DMS53 (cell line): ENCODE results near the gene KATNB1.
"Not testable (repeated sequence)": the region's sequence is repeated elsewhere in the genome, so short reads cannot be mapped to it uniquely, and the experiment has no call there.

Source experiments
- DNase-seq: peaks from one replicate; lab custom pipeline; 2025; lab: John Stamatoyannopoulos, UW

Gene KATNB1

DNA sequence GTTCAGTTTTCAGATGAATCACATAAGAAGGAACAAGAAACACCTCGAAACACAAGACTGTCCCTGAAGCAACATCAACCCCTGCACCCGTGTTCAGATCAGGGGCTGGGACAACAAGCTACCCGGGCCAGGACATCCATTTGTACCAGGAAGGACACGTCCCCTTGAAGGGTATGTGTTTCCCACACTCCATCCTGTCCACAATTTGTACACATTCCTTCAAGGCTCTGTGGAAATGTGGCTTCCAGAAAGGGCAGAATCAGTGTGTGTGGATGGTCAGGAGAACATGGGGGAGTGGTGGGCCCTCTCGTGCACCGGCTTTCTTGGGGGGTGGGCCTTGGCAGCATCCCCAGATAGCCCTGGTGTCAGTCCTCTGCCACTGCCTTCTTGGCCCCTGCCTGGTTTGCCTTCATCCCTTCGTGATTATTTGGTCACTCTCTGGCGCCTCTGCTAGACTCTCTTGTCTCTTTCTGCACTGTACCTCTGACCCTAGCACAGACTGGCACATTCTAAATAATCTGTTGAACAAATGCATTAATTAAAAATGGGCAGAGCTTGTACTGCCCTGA, 56.4 kb downstream of the KATNB1 start:
- no peak for DNase-seq

DNA sequence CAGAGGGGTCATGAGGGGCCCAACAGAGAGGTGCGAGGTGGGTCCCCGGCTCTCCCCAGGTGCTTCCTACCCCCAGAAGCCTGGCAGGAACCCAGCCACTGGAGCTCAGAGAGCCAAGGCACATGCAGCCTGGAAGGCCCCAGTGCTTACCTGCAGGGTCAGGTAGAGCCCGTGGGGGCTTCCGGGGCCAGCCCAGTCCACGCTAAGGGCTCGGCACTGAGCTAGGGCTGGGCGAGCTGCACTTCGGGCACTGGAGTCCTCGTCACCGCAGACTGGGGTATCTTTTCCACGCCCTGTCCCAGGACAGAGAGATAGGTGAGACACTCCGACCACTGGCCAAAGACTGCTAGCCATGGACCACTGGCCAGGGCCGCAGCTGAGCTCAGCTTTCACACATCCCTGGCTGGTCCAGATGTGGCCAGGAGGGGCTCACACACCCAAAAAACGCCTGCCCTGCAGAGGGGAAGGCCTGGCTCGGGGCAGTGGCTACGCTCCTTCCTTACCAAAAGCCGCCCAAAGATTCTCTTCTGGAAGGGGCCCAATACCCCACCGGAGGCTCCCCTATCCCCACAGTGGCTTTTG, 59.4 kb downstream of the KATNB1 start:
- no peak for DNase-seq

- peak; percentile 65 for DNase-seq
These were observed 59.9 kb downstream of the KATNB1 start for GRCh38 chr16:57795431-57795878.

GRCh38 chr16:57796014-57796413, 60.4 kb downstream of the KATNB1 start:
- not testable (repeated sequence) for DNase-seq

DNA sequence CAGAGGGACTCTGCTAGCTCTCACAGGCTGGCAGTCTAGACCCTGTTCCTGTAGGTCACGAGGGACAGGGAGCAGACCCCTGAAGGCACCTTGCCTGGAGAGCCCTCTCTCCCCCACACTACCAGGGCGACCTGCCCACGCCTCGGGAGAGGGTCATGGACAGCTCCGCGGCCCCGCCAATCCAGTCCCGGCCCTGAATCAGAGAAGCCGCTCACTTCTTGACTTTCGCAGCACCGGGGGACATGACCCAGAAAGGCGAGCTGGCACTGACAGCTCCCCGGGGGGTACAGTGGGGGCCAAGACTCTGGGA, 61.6 kb downstream of the KATNB1 start:
- peak; percentile 65 for DNase-seq

DNA sequence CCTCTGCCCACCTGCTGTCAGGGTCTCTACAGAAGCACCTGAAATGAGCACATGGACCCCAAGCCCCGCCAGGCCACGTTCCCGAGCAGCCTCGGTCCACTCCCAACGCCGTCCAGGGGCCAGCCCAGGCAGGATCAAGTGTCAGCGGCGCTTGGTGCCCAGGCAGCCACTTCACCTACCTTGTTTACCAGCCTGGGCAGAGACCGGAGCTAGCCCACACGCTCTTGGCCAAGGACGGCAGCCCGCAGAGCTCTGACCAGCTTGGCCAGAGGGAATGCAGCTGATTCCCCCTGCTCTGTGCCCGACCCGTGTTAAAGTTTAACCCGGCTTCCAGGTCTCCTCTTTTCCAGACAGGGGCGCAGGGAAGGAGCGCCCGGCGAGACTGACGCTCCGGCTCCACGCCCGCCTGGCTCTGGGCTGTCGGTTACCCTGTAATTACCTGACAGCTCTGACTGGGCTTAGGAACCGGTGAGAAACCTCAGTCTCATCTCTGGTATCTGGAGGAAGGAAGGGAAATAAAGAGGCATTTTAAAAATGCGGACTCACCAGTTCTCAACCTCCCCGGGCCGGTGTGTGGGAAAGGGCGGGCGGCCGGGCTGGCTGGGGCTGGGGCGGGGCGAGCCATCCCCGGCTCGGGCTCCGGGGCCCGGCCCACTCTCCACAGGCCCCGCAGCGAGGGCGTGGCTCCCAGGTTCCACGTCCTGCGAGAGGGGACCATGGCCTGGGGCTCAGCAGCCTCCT, 62.1 kb downstream of the KATNB1 start:
- DNase-seq = peak; percentile 93

GRCh38 chr16:57798267-57798810, 62.8 kb downstream of the KATNB1 start:
- DNase-seq = peak; percentile 73

GRCh38 chr16:57798953-57799599, 63.5 kb downstream of the KATNB1 start:
- DNase-seq = peak; percentile 92

DNA sequence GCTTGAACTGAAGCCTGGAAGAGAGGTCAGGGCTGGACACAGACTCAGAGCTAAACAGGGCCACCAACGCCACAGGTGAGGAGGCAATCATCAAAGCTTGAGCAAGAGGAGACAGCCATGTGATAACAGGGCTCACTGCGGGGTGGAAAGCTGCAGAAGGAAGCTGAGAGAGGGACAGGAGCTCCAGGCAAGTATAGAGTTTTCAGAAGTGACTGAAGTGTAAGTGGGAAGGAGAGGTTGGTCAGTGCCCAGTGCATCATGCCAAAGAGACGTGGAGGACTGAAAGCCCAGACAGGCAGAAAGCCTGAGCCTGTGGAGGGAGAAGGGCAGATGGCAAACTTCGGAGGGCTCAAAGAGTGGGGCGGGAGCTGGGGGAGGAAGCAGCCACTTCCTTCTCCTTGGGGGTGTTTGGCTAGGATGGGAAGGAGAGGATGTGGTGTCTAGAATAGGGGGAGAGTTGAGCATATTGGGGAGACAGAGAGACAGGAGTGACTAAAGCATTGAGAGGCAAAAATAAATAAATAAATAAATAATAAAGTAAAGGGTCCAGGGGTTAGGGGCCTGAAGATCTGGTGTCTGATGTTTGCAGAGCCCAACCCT, 64.1 kb downstream of the KATNB1 start:
- DNase-seq = peak; percentile 72

DNA sequence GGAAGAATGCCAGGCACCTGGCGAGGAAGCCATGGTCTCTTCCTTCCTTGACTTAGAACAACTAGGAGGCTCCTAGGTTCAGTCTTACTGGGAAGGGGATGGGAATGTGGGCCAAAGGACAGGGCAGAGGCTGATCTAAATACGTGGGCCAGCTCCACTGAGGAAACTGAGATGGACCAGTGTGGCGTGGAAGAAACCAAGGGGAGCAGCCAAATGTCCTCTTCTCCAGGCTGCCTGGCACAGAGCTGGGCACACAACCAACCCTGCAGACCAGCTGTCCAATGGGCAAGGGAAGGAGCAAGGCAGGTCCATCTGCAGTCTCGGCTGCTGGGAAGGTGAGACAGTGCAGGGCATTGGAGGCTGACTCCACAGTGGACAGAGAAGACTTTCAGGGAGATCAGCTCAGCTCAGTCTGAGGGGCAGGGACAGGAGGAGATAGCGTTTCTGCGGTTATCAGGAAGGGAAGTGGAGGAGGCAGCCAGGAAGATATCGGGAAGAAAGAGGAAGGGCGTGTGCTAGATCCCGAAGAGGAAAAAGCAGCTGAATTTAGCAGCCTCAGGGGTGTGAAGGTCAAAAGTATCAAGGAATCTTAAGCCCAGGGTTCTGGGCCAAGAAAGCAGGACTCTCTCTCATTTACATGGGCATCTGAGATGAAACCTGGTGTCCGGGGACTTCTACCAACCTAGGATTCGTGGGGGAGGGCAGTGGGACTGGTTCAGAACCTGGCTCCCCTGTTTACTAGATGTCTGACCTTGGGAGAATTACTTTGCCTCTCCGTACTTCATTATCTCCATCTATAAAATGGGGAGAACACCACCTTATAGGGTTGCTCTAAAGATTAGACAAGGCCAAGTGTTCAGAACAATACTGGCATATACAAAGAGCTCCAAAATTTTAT, 64.9 kb downstream of the KATNB1 start:
- peak; percentile 44 for DNase-seq

DNA sequence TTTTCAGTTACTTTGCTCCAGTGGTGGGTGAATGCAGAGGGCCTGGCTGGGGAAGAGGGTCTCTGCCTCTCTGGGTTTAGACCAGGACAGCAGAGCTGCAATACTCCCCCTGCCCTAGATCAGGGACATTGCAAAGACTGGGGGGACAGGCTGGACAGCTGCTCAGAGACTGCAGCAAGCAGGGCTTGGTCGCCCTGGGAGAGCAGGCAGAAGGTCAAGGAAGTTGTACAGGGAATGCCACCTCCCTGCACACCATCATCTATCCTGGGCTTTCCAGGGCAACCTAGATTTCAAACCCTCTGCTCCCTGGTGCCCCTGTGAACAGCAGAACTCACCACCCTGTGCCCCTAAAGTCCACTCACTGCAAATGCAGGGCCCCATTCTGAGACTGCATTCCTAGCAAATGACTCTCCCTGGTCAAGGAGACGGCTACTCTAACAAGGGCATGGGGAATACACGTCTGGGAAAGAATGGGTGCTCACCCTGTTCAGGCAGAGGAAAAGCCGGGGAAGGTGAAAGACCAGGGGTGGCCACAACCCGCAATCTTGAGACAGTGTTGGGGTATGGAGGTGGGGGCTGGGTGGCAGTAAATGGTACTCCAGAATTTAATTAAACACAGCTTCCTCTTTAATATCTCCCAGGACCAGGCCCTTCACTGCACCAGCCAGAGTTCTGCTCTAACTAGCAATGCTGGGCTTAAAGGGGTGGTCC, 65.7 kb downstream of the KATNB1 start:
- DNase-seq = peak; percentile 57

DNA sequence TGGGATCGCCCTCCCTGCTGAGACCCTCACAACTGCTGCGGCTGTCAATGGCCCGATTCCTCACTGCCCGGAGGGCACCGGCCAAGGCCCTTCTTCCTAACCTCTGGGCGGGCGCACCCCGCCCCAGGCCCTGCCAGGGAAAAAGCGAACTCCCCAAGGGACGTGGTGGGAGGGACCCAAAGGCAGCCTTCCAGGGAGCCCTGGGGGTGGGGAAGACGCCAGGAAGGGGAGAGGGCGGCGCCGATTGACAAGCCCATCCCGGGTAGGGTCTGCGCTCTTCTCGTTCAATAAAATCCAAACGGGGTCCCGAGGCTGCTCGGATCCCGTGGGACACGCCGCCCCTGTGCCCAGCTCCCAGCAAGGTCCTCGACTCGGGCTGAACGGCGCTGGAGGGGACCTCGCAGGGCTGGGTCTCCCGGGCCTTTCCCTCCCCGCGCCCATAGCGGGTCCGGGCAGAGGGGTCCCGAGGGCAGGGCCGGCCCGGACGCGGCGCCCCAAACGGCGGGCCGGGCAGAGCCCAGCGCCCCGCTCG, 66.3 kb downstream of the KATNB1 start:
- DNase-seq = peak; percentile 70

- peak; percentile 95 for DNase-seq
These were observed 67.0 kb downstream of the KATNB1 start, which contains the start of gene KIFC3 for GRCh38 chr16:57802341-57803133. Gene KIFC3, minus strand, starts transcription at chr16:57802491. Its CDS starts 4,248 bp downstream, at chr16:57798243.

DNA sequence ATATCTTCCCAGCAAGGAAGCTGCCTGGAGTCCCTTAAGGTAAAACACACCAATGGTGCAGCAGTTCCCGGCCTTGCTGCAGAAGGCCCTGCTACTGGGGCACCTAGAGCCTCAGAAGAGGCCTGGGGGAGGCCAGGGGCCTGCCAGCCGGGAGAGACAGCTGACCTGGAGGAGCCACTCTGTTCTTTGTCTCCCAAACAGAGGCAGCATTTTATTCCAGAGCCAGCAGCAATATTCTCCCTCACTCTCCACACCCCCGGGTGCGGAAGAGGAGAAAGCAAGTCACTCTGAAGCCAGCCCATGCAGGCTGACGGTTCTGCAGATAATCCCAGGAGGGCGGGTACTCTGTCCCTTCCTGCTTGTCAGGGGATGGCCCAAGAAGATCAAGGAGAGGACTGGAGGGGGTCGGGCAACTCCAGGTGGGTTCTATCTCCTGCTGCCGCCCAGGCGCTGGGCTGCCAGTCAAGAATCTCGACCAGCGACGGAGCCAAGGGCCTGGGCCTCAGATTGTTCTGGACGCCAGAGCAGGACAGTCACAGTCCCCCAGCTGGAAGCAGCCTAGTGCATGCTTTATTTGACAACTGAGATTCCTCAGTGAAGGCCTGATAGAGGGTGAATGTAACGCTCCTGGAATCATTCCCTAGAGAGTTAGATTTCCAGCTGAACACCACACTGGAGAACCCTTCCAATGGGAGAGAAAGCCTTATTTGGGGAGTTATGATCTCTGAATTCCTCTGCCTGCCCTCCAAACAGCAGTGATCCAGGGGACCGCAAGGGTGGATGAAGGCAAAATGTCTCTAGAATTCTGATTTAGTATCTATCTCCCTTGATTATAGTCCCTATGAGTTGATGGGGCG, 67.8 kb downstream of the KATNB1 start:
- no peak for DNase-seq

DNA sequence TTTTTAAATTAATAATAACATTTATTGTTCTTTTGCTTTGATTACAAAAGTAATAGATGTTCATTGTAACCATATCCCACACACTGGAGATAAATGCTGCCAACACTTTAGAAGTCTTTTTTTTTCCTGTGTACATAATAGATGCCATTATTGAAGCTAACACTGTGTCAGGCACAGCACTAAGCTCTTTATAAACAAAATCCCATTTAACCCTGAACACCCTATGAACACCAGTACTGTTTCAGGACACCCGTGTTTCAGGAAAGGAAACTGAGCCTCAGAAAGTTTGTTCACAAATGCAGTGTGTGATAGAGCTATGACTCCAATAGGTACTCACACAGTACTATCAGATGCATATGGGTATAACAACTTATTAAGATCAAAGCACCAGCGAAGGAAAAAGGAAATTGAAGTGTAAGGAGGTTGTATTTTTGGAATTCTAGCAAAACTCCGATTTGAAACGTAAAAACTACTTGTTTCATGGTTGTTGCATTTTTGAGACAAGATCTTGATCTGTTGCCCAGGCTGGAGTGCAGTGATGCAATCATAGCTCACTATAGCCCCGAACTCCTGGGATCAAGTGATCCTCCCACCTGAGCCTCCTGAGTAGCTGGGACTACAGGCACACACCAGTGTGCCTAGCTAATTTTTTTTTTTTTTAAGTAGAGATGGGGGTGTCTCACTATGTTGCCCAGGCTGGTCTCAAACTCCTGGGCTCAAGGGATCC, 68.7 kb downstream of the KATNB1 start:
- no peak for DNase-seq

DNA sequence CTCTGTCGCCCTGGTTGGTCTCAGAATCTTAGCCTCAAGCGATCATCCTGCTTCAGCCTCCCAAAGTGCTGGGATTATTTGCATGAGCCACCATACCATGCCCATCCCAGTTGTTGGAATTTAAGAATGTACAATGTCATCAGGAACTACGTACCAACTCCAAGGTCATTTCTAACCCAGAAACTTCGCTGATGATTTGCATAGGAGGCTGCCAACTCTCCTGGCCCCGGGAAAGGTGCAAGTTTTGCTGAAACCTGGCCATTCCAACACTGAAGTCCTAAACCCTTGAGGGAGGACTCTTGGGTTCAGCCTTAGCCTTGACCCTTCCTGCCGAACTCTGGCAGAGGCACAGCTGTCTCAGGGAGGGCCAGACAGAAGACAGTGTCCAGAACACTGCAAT, 69.6 kb downstream of the KATNB1 start:
- DNase-seq = no peak
